Right ventricle myocardium superior (tissue), 1 donor: ENCODE results near the gene GMIP. TPM values are rescaled to one million over a fixed set of nuclear protein-coding genes. Genes with fewer than 3 reads are reported as not detected.
A peak's percentile ranks its signal among the peaks of the same experiment; 100 is the strongest.

Experiments used
- ATAC-seq: fragments of 200-7000 bp; cut with Tn5 transposase; one replicate; pipeline ENCODE4 v1.9.1; 2020; ENCODE audit warnings: mild to moderate bottlenecking; ENCODE audit not compliant: poor library complexity
- DNase-seq: peaks from one replicate; pipeline ENCODE4 v3.0.0-alpha.2; 2020
- intact Hi-C: fragments of 100-400 bp; cut with DNase I; formaldehyde crosslinking; loops from one replicate; pipeline ENCODE4 v1.11.2; 2022
- total RNA-seq: library from RNA; stranded (reverse); fragmentation: NEBNext Ultra II Directional; extraction: Animal tissue kit (Norgen Biotek cat#: 25700); gene quantifications from one replicate; pipeline ENCODE4 v1.2.1, GENCODE V29; 2021
- donor health status: DM: no; HTN: yes; CAD: no; lungs with severe emphysema.

Gene GMIP
- total RNA-seq, 1 donor from 2014 or later = 3.0 TPM

DNA sequence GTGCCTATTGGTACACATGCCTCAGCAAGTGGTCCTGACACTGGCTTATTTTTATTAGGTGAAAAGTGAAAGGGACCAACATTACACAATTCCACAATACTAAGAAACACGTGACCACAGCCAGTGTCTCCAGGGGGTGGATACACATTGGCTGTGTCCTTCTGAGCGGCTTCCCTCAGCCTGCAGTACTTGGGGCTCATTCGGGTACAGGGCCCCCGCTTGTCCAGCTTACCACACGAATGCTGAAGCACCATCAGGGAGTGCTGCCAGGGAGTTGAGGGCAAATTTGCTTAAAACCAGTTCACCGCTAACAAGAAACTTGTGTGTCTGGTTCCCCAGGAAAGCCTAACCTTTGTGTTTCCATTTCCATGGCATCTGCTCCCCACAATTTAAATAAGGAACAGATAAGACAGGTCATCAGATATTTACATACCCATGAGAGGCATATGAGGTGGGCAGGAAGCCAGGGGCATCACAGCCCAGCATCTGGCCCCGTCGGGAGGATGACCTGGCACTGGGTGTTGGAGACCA is 48.2 kb downstream of the GMIP start:
- DNase-seq (no peak), ATAC-seq (no peak)
- intact Hi-C loops = no loop called here

DNA sequence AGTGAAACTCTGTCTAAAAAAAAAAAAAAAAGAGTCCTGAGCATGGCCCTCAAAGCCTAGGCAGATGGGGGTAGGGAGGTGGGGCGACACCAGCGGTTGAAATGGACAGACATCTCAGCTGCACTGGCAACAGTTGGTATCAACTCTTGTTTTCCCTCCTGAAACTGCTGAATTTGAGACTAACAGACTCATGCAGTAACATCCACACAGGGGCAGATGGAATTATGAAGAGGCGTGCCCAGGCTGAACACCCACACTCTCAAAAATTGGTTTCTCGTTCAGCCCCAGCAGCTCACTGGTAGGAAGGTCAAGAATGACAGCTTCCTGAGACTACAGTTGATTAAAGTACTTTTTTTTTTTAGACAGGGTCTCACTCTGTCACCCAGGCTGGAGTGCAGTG is 49.1 kb downstream of the GMIP start:
- ATAC-seq (no peak), DNase-seq (no peak)
- intact Hi-C loops = no loop called here

DNA sequence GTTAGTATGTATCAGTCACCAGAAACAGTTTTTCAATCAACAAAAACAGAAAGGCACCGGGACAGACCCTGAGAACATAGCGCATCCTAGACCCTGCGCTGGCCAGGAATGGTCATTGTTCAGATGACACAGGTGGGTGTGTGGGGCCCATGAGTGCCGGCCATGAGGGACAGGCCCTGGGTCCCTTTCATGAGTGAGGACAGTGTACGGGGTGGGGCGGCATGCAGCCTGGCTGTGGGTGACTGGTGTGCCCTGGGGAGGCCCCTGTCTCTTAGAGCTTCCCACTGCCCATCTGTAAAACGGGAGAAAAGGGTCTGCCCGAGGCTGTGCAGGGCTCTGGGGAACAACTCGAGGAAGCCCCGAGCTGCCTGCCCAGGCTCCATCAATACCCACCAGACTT is 50.8 kb downstream of the GMIP start:
- ATAC-seq (no peak), DNase-seq (no peak)
- intact Hi-C loops = no loop called here

DNA sequence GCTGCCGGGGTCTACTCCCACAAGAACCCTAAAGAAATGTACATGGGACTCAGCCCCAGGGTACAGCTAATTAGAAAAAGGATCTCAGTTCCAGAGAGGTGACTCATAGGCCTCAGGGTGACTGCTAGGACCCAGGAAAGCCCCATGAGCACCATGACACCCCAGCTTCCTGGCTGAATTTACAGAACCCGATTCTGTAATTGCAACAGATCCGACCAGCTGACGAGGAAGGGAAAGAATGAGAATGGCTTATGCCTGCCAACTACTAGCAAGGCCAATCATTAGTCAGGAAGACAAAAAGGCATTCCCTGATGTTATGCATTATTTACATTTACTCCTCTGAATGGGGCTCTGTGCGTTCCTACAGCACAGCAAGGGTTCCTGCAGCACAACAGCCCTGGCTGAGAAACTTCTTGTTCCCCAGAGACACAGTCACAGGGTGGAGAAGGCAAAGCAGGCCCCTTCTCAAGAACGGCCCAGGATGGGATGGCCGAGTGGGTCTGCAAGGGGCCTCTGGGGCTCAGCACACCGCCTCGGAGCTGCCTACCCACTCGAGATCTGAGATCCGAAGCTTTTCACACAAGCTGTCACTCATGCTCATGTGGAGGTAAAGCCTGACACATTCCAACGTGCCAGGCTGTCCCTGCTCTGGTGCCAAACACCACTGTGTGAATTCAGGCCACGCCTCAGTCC is 52.2 kb downstream of the GMIP start:
- no peak for DNase-seq
- peak; percentile 46 for ATAC-seq
- intact Hi-C loops = no loop called here

DNA sequence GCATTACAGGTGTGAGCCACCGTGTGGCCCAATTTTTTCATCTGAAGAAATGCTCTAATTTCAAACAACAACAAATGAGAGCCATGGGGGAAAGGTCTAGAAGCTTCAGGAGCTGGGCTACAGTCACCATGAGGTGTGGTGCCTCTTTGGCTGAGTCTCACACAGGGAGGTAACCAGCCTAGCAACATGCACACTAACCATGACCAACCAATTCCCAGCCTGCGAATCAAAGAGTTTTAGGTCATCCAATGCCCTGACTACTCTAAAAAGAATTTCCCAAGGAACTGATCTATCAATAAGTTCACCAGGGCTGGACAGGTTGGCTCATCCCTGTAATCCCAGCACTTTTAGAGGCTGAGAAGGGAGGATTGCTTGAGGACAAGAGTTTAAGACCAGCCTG is 54.9 kb downstream of the GMIP start:
- intact Hi-C loops = no loop called here
- DNase-seq = no peak
- no peak for ATAC-seq

DNA sequence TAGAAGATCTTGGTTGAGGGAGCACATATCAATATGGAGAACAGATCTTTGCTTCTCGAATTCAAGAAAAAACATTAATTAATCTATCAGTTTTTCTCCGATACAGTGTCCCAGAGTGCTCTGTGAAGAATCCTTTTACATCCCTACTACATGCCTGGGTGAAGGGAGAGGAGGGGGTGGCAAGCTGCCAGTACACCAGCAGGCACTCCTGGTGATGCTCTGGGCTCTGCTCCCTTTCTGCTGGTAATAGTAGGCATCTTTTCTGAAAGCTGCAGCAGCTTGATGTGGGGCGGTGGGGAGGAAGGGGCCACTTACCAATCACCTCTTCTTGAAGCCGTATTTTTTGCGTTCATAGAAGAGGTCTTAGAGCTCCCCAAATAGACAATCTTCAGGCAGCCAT is 55.7 kb downstream of the GMIP start:
- intact Hi-C loops = no loop called here
- ATAC-seq = no peak

DNA sequence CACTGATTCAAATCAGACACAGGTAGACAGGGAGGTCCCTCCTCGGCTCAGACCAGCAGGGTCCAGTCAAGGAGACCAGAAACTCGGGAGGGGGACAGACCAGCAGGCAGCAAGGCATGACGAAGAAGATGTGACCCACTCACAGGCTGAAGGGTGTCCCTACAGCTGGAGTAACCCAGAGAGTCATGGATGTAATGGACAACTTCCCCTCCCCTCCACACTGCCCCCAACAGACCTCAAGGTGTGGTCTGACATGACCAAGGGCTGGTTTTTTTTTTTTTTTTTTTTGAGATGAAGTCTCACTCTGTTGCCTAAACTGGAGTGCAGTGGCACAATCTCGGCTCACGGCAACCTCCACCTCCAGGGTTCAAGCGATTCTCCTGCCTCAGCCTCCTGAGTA is 59.1 kb downstream of the GMIP start:
- no peak for DNase-seq

More for the DNA sequence above, 55.7 kb downstream of the GMIP start:
- no peak for DNase-seq

DNA sequence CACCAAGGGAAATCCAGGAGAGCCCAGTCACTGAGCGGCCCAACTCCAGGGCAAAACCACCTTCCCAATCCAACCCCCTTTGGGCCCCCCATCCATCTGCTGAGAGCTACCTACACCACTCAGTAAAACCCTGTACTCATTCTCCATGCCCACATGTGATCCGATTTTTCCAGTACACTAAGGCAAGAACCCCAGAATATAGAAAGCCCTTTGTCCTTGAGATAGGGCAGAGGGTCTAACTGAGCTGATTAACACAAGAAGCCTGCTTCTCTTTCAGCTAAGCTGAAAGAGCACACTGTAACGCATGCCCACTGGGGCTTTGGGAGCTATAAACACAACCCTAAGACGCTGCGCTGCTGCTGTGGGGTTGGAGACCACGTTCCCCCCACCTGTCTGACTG is 61.0 kb downstream of the GMIP start:
- ATAC-seq = no peak
- intact Hi-C loops = no loop called here
- DNase-seq = no peak

More for the DNA sequence above, 59.1 kb downstream of the GMIP start:
- no peak for ATAC-seq
- intact Hi-C loops = no loop called here

DNA sequence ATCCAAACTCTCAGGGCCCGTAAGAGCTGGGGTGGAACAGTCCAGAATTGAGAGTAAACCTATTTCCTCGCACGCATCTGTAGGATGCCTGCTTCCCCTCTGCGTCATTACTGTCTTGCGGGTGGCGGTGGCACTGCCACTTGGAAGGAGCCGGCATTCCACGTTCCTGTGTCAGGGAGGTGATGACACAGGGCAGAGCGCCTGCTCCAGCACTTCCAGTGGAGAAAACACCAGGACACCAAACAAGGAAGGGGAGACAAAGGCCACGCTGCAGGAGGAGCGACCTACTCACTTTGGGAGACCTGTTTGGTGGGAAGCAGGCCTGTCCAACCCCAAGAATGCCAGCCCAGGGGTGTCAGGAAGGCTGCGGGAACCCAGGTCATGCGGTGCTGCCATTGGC is 62.1 kb downstream of the GMIP start:
- DNase-seq (no peak), ATAC-seq (peak; percentile 59)
- intact Hi-C loops = no loop called here

DNA sequence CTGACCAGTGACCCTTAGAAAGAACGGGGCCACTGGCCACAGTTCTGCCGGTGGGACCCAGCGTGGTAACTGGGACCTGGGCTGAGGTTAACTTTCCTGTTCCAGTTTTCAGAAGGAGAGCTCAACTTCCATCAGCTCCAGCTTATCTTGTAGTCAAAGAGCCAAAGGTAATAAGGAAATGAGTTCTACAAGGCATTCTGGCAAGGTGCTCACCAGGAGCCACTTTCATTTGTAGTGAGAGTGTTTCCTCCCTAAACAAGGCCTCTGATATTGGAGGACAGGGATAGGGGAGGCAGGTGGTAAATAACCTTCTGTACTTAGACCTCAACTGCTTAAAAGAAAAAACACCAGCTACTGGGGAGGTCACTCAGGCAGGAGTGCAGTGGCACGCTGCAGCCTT is 63.0 kb downstream of the GMIP start:
- intact Hi-C loops = no loop called here
- ATAC-seq = no peak
- DNase-seq = no peak

DNA sequence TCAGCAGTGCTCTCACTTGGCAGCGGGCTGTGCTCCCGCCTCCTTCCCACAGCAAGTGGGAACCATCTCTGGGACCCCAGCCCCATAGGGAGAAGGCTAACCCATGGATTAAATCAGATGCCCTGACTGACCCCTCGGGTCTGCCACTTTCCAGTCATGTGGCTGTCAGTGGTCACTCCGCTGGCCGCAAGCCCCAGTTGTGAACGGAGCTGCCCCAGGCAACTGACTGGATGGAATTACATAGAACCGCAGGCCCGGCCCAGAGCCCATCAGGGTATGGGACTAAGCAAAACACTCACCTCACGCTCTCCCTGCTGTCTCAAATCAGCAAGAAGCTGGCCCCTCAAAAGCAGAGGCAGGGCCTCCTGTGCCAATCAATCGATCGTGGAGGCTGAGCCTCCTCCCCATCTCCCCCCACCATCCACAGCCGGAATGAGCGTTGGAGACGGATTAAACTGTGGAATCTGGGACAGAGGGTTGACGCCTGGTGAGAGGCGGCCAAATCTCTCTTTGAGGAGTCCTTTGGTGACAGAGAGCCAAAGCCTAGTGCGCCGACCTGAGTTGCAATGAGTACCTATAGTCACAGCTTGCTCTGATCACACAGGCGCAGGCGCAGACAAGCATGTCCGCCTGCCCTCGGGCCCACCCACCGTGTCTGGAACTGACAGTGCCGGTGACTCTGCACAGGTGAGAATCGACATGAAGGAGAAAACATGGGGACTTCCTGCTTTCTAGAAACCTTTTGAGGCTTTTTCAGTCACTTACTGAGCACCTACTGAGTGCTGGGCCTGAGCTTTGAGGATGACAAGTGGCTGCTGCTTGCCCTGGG is 63.7 kb downstream of the GMIP start:
- DNase-seq (no peak), ATAC-seq (no peak)
- intact Hi-C loops = no loop called here

Other genes starting within 250 kb of the GMIP start
- 24.3 TPM for gene GATAD2A, start 238.0 kb downstream of the GMIP start, total RNA-seq
- 0.67 TPM for gene TSSK6, start 128.1 kb downstream of the GMIP start, total RNA-seq
- 1,367 TPM for gene NDUFA13, start 127.4 kb downstream of the GMIP start, total RNA-seq
- gene YJEFN3, start 114.7 kb downstream of the GMIP start, total RNA-seq = 5.8 TPM
- 0.40 TPM for gene CILP2, start 105.4 kb downstream of the GMIP start, total RNA-seq
- gene PBX4, start 25.0 kb downstream of the GMIP start, total RNA-seq = not detected
- gene LPAR2, start 15.4 kb downstream of the GMIP start, total RNA-seq = 1.7 TPM
- 16.2 TPM for gene ATP13A1, start 20.0 kb upstream of the GMIP start, total RNA-seq
- gene ZNF101, start 25.2 kb upstream of the GMIP start, total RNA-seq = 2.9 TPM
- 3.2 TPM for gene ZNF14, start 89.5 kb upstream of the GMIP start, total RNA-seq
- 8.1 TPM for gene ZNF506, start 178.1 kb upstream of the GMIP start, total RNA-seq
- gene ZNF253, start 222.2 kb upstream of the GMIP start, total RNA-seq = 6.6 TPM